DOHH2 (cell line): ENCODE measurements around the gene AUNIP.

ENCODE experiments used
- CTCF ChIP-seq: fragments of 200-600 bp; sonication (generic); IDR thresholded peaks from one replicate; pipeline ENCODE4 v1.5.1; 2014; ENCODE audit warnings: antibody characterized with exemption, mild to moderate bottlenecking, low read depth, low read length; ENCODE audit not compliant: poor library complexity, severe bottlenecking
- EZH2phosphoT487 ChIP-seq: fragments of 200-600 bp; sonication (generic); IDR thresholded peaks from 2 replicates; pipeline ENCODE4 v1.6.1; 2017; ENCODE audit warnings: borderline replicate concordance, mild to moderate bottlenecking, antibody characterized with exemption, low read length, moderate library complexity, mixed read lengths

GRCh38 chr1:25847929-25848328 is 11.3 kb downstream of the AUNIP start:
- no peak for TF ChIP-seq CTCF
- no peak for TF ChIP-seq EZH2phosphoT487
